Measurements from ENCODE around the gene LRRTM4. TPM values are rescaled to one million over a fixed set of nuclear protein-coding genes. Genes with fewer than 3 reads are reported as not detected.

LRRTM4 gene
- total and polyA plus RNA-seq, 2 donors (not counting 1 experiment from before 2014, with no cell fraction given), result 0.05 TPM; not detected in 1

GRCh38 chr2:76928026-76928425, 594.1 kb downstream of the LRRTM4 start:
- no peaks in the 10 kb centered on the region for H3K4me1 ChIP-seq (ENCODE audit: control insufficient read depth, extremely low read depth, insufficient read depth, low read length)
- H4K20me1 ChIP-seq (ENCODE audit: control insufficient read depth, extremely low read depth, insufficient read depth, low read length), result no peaks in the 10 kb centered on the region
- H3K4me2 ChIP-seq (ENCODE audit: extremely low read depth, insufficient read depth, low read length), result no peak overlapping the region
- no peak overlapping the region for H3K27ac ChIP-seq (ENCODE audit: insufficient read depth, low read length)
- H3K79me2 ChIP-seq (ENCODE audit: control insufficient read depth, insufficient read depth, low read length), result no peaks in the 10 kb centered on the region
- no peak for TF ChIP-seq CTCF (conservative IDR thresholded peaks at IDR 0.05 in 1 of 2, IDR thresholded peaks at IDR 0.05 in 1 of 2; ENCODE audit: low read depth in 1 of 2, low read length in 2 of 2)
- no peak for TF ChIP-seq EZH2 (IDR thresholded peaks at IDR 0.05; ENCODE audit: low read length, missing control alignments)
- no peak overlapping the region for H3K9ac ChIP-seq (ENCODE audit: insufficient read depth, low read length)
- H3K36me3 ChIP-seq (ENCODE audit: control insufficient read depth, insufficient read depth, low read length), result no peaks in the 10 kb centered on the region
- no peaks in the 10 kb centered on the region for H3K9me3 ChIP-seq (ENCODE audit: control insufficient read depth, insufficient read depth, low read depth, low read length)
- no peaks in the 10 kb centered on the region for H3K27me3 ChIP-seq (ENCODE audit: control insufficient read depth, insufficient read depth, low read length)
- no peak overlapping the region for H2AFZ ChIP-seq (ENCODE audit: low read length)
- no peak overlapping the region for H3K4me3 ChIP-seq (replicated peaks in 1 of 4; ENCODE audit: control extremely low read depth in 1 of 4, insufficient read depth in 1 of 4, low read depth in 3 of 4, low read length in 4 of 4)
- no peak for DNase-seq (ENCODE audit: low read depth in 2 of 2)

- Histone ChIP-seq H3K36me3 (ENCODE audit: control insufficient read depth, insufficient read depth, low read length) (no peaks in the 10 kb centered on the region), H3K27ac (ENCODE audit: insufficient read depth, low read length) (no peak overlapping the region), H3K9me3 (ENCODE audit: control insufficient read depth, insufficient read depth, low read depth, low read length) (no peaks in the 10 kb centered on the region), H4K20me1 (ENCODE audit: control insufficient read depth, extremely low read depth, insufficient read depth, low read length) (no peaks in the 10 kb centered on the region), H3K27me3 (ENCODE audit: control insufficient read depth, insufficient read depth, low read length) (no peaks in the 10 kb centered on the region), H3K4me3 (replicated peaks in 1 of 4; ENCODE audit: control extremely low read depth in 1 of 4, insufficient read depth in 1 of 4, low read depth in 3 of 4, low read length in 4 of 4) (no peak overlapping the region), H3K4me1 (ENCODE audit: control insufficient read depth, extremely low read depth, insufficient read depth, low read length) (no peaks in the 10 kb centered on the region), H2AFZ (ENCODE audit: low read length) (no peak overlapping the region), H3K4me2 (ENCODE audit: extremely low read depth, insufficient read depth, low read length) (no peak overlapping the region), H3K9ac (ENCODE audit: insufficient read depth, low read length) (no peak overlapping the region), H3K79me2 (ENCODE audit: control insufficient read depth, insufficient read depth, low read length) (no peaks in the 10 kb centered on the region)
- no peak for DNase-seq (ENCODE audit: low read depth in 2 of 2)
- no peak for TF ChIP-seq EZH2 (IDR thresholded peaks at IDR 0.05; ENCODE audit: low read length, missing control alignments)
Measured at GRCh38 chr2:76921006-76921405, 601.2 kb downstream of the LRRTM4 start.

- H4K20me1 ChIP-seq (ENCODE audit: control insufficient read depth, extremely low read depth, insufficient read depth, low read length), result no peaks in the 10 kb centered on the region
Measured at GRCh38 chr2:76895469-76895868, 626.7 kb downstream of the LRRTM4 start.

More at GRCh38 chr2:76895469-76895868, 626.7 kb downstream of the LRRTM4 start:
- Histone ChIP-seq H3K36me3 (ENCODE audit: control insufficient read depth, insufficient read depth, low read length) (no peaks in the 10 kb centered on the region), H3K9ac (ENCODE audit: insufficient read depth, low read length) (no peak overlapping the region), H3K27ac (ENCODE audit: insufficient read depth, low read length) (no peak overlapping the region), H3K79me2 (ENCODE audit: control insufficient read depth, insufficient read depth, low read length) (no peaks in the 10 kb centered on the region), H3K4me2 (ENCODE audit: extremely low read depth, insufficient read depth, low read length) (no peak overlapping the region), H3K4me1 (ENCODE audit: control insufficient read depth, extremely low read depth, insufficient read depth, low read length) (no peaks in the 10 kb centered on the region), H2AFZ (ENCODE audit: low read length) (no peak overlapping the region), H3K4me3 (replicated peaks in 1 of 4; ENCODE audit: control extremely low read depth in 1 of 4, insufficient read depth in 1 of 4, low read depth in 3 of 4, low read length in 4 of 4) (no peak overlapping the region), H3K27me3 (ENCODE audit: control insufficient read depth, insufficient read depth, low read length) (no peaks in the 10 kb centered on the region), H3K9me3 (ENCODE audit: control insufficient read depth, insufficient read depth, low read depth, low read length) (no peaks in the 10 kb centered on the region)
- peak in 1 of 2 donors; percentile 47 for DNase-seq (ENCODE audit: low read depth in 2 of 2)
- no peak for TF ChIP-seq EZH2 (IDR thresholded peaks at IDR 0.05; ENCODE audit: low read length, missing control alignments)
- no peak for TF ChIP-seq CTCF (conservative IDR thresholded peaks at IDR 0.05 in 1 of 2, IDR thresholded peaks at IDR 0.05 in 1 of 2; ENCODE audit: low read depth in 1 of 2, low read length in 2 of 2)
